MCF 10A (cell line): ENCODE results near the gene DEPDC7. TPM values are rescaled to one million over a fixed set of nuclear protein-coding genes. Genes with fewer than 3 reads are reported as not detected.

Experiments
- BruUV-seq: library from RNA; stranded (reverse); fragments of 400-500 nt; replicated peaks from 2 replicates; lab custom pipeline; 2021; lab: Mats Ljungman, UMichigan
- CTCF ChIA-PET: fragments of 300-600 bp; sonication (Branson Sonifier 250); formaldehyde crosslinking; extraction: SDS; loops from one replicate; lab custom pipeline; 2021; ENCODE audit warnings: antibody characterized with exemption, inconsistent platforms; lab: Yijun Ruan, JAX
- POLR2A ChIA-PET: fragments of 300-600, 350-650 bp; sonication (Branson Sonifier 250); formaldehyde crosslinking; extraction: SDS; loops from one replicate; lab custom pipeline; 2020; ENCODE audit warnings: antibody characterized with exemption, inconsistent platforms; lab: Yijun Ruan, JAX
- DNase-seq: peaks from one replicate; pipeline ENCODE4 v3.0.0-alpha.2; 2018; ENCODE audit not compliant: unreplicated experiment
- H3K27ac Mint-ChIP-seq: one replicate; pipeline ENCODE4 v1.8.0; 2022; ENCODE audit warnings: mild to moderate bottlenecking, low read depth, mixed read lengths; ENCODE audit not compliant: unreplicated experiment
- H3K27me3 Mint-ChIP-seq: one replicate; pipeline ENCODE4 v1.8.0; 2022; ENCODE audit warnings: mixed read lengths; ENCODE audit not compliant: insufficient read depth, unreplicated experiment
- H3K36me3 Mint-ChIP-seq: one replicate; pipeline ENCODE4 v1.8.0; 2022; ENCODE audit warnings: mild to moderate bottlenecking, moderate library complexity, mixed read lengths; ENCODE audit not compliant: insufficient read depth, unreplicated experiment
- H3K4me1 Mint-ChIP-seq: one replicate; pipeline ENCODE4 v1.8.0; 2022; ENCODE audit warnings: mixed read lengths; ENCODE audit not compliant: insufficient read depth, unreplicated experiment
- H3K4me3 Mint-ChIP-seq: one replicate; pipeline ENCODE4 v1.8.0; 2022; ENCODE audit warnings: mild to moderate bottlenecking, moderate library complexity, mixed read lengths; ENCODE audit not compliant: unreplicated experiment
- H3K9me3 Mint-ChIP-seq: one replicate; pipeline ENCODE4 v1.8.0; 2022; ENCODE audit warnings: mixed read lengths; ENCODE audit not compliant: unreplicated experiment
- CTCF ChIP-seq: fragments of 200-600 bp; IDR thresholded peaks from one replicate; pipeline ENCODE4 v1.8.0; 2022; ENCODE audit warnings: antibody characterized with exemption, mild to moderate bottlenecking; ENCODE audit not compliant: unreplicated experiment
- intact Hi-C: fragments of 100-400 bp; cut with micrococcal nuclease; formaldehyde crosslinking; loops from 2 replicates; pipeline ENCODE4 v1.14.1; 2022
- total RNA-seq: library from RNA; stranded (reverse); gene quantifications from 2 replicates; pipeline ENCODE4 v1.2.3, GENCODE V29; 2022

Gene DEPDC7
- total RNA-seq, 1 experiment from 2014 or later, result 3.6 TPM

GRCh38 chr11:33040033-33040861, 24.6 kb downstream of the DEPDC7 start:
- Mint-ChIP-seq H3K27ac (peak overlapping the region; percentile 97), H3K36me3 (peaks cover 6% of the 10 kb centered on the region), H3K27me3 (no peaks in the 10 kb centered on the region), H3K9me3 (no peaks in the 10 kb centered on the region), H3K4me3 (peak overlapping the region; percentile 85), H3K4me1 (peaks cover 20% of the 10 kb centered on the region)
- no peak for DNase-seq
- BruUV-seq, result TSS peak; percentile 58
- intact Hi-C loops, result no loop called here
- ChIA-PET POLR2A (interaction anchor here (0.6 to 2.9 kb wide), 26 partner anchors 7 to 696 kb away, joined by 3 to 44 read pairs (median 4); partner anchors contain the start of genes CD59, CSTF3, DEPDC7 and EIF3M), CTCF (interaction anchor here (0.6 to 11.7 kb wide), 4 partner anchors 16 to 655 kb away, joined by 3 to 103 read pairs (median 3); no protein-coding TSS in a partner anchor)
- no peak for TF ChIP-seq CTCF

- Mint-ChIP-seq H3K36me3 (peaks cover 10% of the 10 kb centered on the region), H3K27ac (peak overlapping the region; percentile 97), H3K27me3 (no peaks in the 10 kb centered on the region), H3K4me1 (peaks cover 26% of the 10 kb centered on the region), H3K9me3 (no peaks in the 10 kb centered on the region), H3K4me3 (peak overlapping the region; percentile 85)
- BruUV-seq, result no TSS peak
- DNase-seq, result no peak
- ChIA-PET CTCF (interaction anchor here (11.7 kb wide), 1 partner anchor 22 kb away, joined by 103 read pairs; no protein-coding TSS in a partner anchor), POLR2A (interaction anchor here (0.7 to 2.9 kb wide), 8 partner anchors 12 to 195 kb away, joined by 3 to 44 read pairs (median 8); partner anchors contain the start of gene DEPDC7)
- no peak for TF ChIP-seq CTCF
- intact Hi-C loops, result no loop called here
These were observed 25.3 kb downstream of the DEPDC7 start for GRCh38 chr11:33040862-33041453.

- no peak for DNase-seq
- POLR2A ChIA-PET, result interaction anchor here (0.6 to 6.0 kb wide), 16 partner anchors 9 to 437 kb away, joined by 3 to 99 read pairs (median 4); partner anchors contain the start of genes DEPDC7 and QSER1
- Mint-ChIP-seq H3K4me1 (peaks cover 42% of the 10 kb centered on the region), H3K4me3 (peak overlapping the region; percentile 7), H3K27ac (peak overlapping the region; percentile 76), H3K36me3 (peaks cover 19% of the 10 kb centered on the region), H3K27me3 (no peaks in the 10 kb centered on the region), H3K9me3 (no peaks in the 10 kb centered on the region)
- BruUV-seq, result no TSS peak
- intact Hi-C loops, result no loop called here
- CTCF ChIA-PET, result interaction anchor here (0.7 to 11.7 kb wide), 10 partner anchors 10 to 202 kb away, joined by 3 to 103 read pairs (median 3); no protein-coding TSS in a partner anchor
- no peak for TF ChIP-seq CTCF
These were observed 27.6 kb downstream of the DEPDC7 start for GRCh38 chr11:33043221-33043830.
